Measurements from ENCODE around the gene CD300LD.

DNA sequence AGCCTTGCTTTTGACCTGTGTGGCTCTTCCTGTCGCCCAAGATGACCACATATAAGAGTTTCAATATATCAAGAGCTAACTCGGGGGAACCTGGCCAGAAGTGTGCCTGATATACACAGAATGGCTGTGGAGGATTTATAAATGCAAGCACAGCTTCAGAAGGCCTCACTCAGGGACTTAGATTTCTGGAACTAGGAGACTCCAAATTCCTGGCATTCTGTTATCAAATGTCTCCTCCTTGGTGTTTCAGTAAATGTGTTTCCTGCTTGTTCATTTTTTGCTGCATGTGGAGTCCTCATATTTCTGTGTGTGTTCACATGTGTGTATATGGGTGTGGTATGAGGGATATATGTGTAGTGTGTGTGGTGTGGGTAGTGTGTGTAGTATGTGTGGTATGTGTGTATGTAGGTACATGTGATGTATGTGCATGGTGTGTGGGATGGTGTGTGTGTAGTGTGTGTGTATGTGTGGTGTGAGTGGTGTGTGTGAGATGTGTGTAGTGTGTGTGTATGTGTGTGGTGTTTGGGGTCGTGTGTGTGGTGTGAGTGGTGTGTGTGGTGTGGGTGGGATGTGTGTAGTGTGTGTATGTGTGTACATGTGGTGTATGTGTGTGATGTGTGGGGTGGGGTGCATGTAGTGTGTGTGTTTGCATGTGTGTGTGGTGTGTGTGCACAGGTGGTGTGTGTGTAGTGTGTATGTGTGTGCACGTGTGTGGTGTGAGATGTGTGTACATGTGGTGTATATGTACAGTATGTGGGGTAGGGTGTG, 23.8 kb downstream of the CD300LD start:
- no peak for TF ChIP-seq POLR2A (IDR thresholded peaks at IDR 0.05; ENCODE audit: low read depth)
- no peak for TF ChIP-seq POLR2AphosphoS5 (IDR thresholded peaks at IDR 0.05)
